ENCODE data around the gene TMEM163. TPM values are rescaled to one million over a fixed set of nuclear protein-coding genes. Genes with fewer than 3 reads are reported as not detected.

Gene TMEM163
- total RNA-seq, 4 donors from 2014 or later, result 0.42 to 1.3 (median 1.1) TPM

DNA sequence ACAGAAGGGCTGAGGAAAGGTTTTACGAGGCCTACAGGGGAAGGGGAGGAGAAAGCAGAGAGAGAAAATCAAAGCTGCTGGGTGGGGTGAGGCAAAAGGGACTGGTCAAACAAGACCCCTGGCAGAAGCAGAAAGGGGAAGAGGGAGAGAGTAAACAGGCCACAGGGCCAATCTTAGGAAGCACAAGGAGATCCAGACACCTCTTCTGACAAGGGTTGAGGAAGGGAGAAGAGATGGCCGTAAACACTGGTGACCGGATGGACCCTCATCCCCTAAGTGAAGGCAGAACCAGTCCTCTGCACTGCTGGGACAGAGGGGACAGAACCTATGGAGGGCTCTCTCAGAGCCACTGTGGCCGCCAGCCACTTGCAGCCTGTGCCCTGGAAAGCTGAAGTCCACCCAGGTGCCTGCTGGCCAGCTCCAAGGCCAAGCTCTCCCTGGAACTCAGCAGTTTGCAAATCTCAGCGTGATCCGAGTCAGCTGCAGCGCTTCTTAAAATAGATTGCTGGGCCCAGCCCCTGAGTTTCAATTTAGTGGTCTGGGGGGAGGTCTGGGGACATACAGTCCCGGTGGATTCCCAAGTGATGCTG is 108.8 kb downstream of the TMEM163 start:
- 84% methylated on average over 7 of the region's 8 CpGs for WGBS
- Histone ChIP-seq H3K9me3 (peaks cover 0 to 23% (median 6%) of the 10 kb centered on the region in 4 donors), H3K27me3 (no peaks in the 10 kb centered on the region), H3K4me1 (no peaks in the 10 kb centered on the region), H3K27ac (replicated peaks in 1 of 4) (no peak overlapping the region), H3K36me3 (no peaks in the 10 kb centered on the region), H3K4me3 (no peak overlapping the region)
- TF ChIP-seq EP300 (IDR thresholded peaks at IDR 0.05) (no peak), POLR2AphosphoS5 (IDR thresholded peaks at IDR 0.05) (no peak), POLR2A (IDR thresholded peaks at IDR 0.05; ENCODE audit: low read depth) (no peak)
- TF ChIP-seq, protein P1, sequence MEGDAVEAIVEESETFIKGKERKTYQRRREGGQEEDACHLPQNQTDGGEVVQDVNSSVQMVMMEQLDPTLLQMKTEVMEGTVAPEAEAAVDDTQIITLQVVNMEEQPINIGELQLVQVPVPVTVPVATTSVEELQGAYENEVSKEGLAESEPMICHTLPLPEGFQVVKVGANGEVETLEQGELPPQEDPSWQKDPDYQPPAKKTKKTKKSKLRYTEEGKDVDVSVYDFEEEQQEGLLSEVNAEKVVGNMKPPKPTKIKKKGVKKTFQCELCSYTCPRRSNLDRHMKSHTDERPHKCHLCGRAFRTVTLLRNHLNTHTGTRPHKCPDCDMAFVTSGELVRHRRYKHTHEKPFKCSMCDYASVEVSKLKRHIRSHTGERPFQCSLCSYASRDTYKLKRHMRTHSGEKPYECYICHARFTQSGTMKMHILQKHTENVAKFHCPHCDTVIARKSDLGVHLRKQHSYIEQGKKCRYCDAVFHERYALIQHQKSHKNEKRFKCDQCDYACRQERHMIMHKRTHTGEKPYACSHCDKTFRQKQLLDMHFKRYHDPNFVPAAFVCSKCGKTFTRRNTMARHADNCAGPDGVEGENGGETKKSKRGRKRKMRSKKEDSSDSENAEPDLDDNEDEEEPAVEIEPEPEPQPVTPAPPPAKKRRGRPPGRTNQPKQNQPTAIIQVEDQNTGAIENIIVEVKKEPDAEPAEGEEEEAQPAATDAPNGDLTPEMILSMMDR (IDR thresholded peaks at IDR 0.05), result no peak
- DNase-seq (ENCODE audit: extremely low spot score), result peak; percentile 81
- intact Hi-C loops (cut with DNase I), result no loop called here

DNA sequence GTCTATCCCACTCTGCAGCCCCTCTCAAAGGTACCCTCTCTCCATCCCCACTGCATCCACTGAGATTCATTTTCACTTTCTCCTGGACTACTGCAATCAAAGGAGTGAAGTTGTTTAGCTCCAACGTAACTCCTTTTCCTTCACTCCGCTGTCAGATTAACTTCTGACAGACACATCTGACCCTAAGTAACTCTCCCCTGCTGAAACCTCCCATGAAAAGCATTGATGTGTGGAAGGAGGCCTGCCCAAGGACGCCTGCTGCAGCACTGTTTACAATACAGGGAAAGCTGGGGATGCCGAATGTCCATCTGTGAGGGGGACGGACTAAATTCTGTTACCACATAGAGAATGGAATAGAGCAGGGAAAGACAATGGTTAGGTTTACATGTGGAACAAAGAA is 114.8 kb downstream of the TMEM163 start:
- 52% methylated on average over 5 of the region's 5 CpGs for WGBS
- intact Hi-C loops (cut with DNase I), result no loop called here
- Histone ChIP-seq H3K27me3 (no peaks in the 10 kb centered on the region), H3K4me3 (no peak overlapping the region), H3K4me1 (no peaks in the 10 kb centered on the region), H3K27ac (replicated peaks in 1 of 4) (no peak overlapping the region), H3K9me3 (peaks cover 0 to 4% (median 0%) of the 10 kb centered on the region in 4 donors), H3K36me3 (no peaks in the 10 kb centered on the region)
- TF ChIP-seq EP300 (IDR thresholded peaks at IDR 0.05) (no peak), POLR2A (IDR thresholded peaks at IDR 0.05; ENCODE audit: low read depth) (no peak), POLR2AphosphoS5 (IDR thresholded peaks at IDR 0.05) (no peak)
- TF ChIP-seq, protein P1 (IDR thresholded peaks at IDR 0.05), result no peak
- peak; percentile 55 for DNase-seq (ENCODE audit: extremely low spot score)

DNA sequence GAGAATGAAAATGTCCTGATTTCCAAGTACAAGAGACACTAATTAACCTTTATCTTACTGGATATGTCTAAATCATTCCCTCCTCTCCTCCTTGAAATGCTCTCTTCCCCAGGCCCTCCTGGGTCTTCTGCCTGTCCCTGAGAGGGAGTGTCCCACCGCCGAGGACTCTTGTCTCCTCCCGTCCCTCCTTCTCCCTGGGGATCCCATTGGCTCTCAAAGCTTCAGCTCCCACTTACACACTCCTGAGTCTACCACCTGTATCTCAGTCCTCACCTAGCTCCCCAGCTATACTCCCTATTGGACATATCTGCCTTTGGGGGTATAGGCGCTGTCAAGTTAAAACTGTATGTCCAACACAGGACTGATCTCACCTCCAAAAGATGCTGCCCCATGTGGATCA is 116.1 kb downstream of the TMEM163 start:
- H3K36me3 ChIP-seq, result no peaks in the 10 kb centered on the region
- no peaks in the 10 kb centered on the region for H3K27me3 ChIP-seq
- peaks cover 0 to 9% (median 0%) of the 10 kb centered on the region in 4 donors for H3K9me3 ChIP-seq
- peak; percentile 77 for DNase-seq (ENCODE audit: extremely low spot score)
- H3K4me3 ChIP-seq, result no peak overlapping the region
- intact Hi-C loops (cut with DNase I), result no loop called here
- H3K27ac ChIP-seq (replicated peaks in 1 of 4), result no peak overlapping the region
- TF ChIP-seq POLR2A (IDR thresholded peaks at IDR 0.05; ENCODE audit: low read depth), result no peak
- TF ChIP-seq POLR2AphosphoS5 (IDR thresholded peaks at IDR 0.05), result no peak
- no peak for TF ChIP-seq EP300 (IDR thresholded peaks at IDR 0.05)
- TF ChIP-seq, protein P1 (IDR thresholded peaks at IDR 0.05), result no peak
- 89% methylated on average over 4 of the region's 4 CpGs for WGBS
- no peaks in the 10 kb centered on the region for H3K4me1 ChIP-seq

DNA sequence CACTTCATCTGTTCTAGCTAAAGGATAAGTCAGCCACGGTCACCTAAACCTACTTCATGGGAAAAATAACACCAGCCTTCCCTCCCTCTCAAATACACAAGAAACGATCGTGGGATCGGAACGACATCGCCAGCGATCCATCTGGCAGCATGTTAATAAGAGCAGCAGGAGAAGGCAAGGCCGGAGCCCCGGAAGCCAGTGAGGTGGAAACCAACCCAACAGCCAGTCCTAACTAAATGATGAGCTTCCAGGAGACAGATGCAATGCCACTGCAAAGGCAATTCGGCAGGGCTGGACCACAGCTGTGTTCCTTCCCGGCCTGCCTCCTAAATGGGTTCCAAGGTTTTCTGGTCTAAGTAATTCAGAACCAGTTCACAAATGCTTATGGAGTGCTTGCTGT is 117.5 kb downstream of the TMEM163 start:
- Histone ChIP-seq H3K36me3 (no peaks in the 10 kb centered on the region), H3K4me3 (no peak overlapping the region), H3K27me3 (no peaks in the 10 kb centered on the region), H3K9me3 (peaks cover 0 to 9% (median 0%) of the 10 kb centered on the region in 4 donors), H3K4me1 (no peaks in the 10 kb centered on the region), H3K27ac (replicated peaks in 1 of 4) (no peak overlapping the region)
- WGBS, result 88% methylated on average over 11 of the region's 11 CpGs
- intact Hi-C loops (cut with DNase I), result no loop called here
- TF ChIP-seq, protein P1 (IDR thresholded peaks at IDR 0.05), result no peak
- TF ChIP-seq EP300 (IDR thresholded peaks at IDR 0.05) (no peak), POLR2A (IDR thresholded peaks at IDR 0.05; ENCODE audit: low read depth) (no peak), POLR2AphosphoS5 (IDR thresholded peaks at IDR 0.05) (no peak)
- peak; percentile 86 for DNase-seq (ENCODE audit: extremely low spot score)

DNA sequence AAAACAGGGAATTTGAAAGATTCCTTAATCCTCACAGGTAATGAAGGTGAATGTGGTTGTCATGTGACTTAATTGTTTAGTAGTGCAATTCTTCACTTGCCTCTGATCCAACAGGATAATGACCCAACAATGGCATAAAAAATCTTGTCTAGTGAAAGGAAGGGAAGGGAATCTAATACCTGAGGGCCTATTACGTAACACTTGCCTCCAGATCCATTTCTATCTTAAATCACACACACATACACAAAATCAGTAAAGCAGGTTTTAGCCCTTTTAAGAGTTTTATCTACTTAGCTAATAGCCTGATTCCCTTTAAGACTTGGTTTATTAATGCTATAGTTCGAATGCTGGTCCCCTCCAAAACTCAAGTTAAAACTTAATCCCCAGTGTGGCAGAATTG is 118.6 kb downstream of the TMEM163 start:
- WGBS, result 76% methylated on average over 2 of the region's 2 CpGs
- Histone ChIP-seq H3K36me3 (no peaks in the 10 kb centered on the region), H3K4me3 (no peak overlapping the region), H3K9me3 (peaks cover 0 to 9% (median 0%) of the 10 kb centered on the region in 4 donors), H3K4me1 (no peaks in the 10 kb centered on the region), H3K27ac (replicated peaks in 1 of 4) (no peak overlapping the region), H3K27me3 (no peaks in the 10 kb centered on the region)
- intact Hi-C loops (cut with DNase I), result no loop called here
- DNase-seq (ENCODE audit: extremely low spot score), result peak; percentile 2
- no peak for TF ChIP-seq EP300 (IDR thresholded peaks at IDR 0.05)

All from esophagus muscularis mucosa (tissue), 4 donors.